WI38 (cell line): ENCODE data around the gene KDF1.

ENCODE experiments used
- H3K4me3 ChIP-seq: 2 replicates; pipeline ENCODE4 v1.5.1; 2011; ENCODE audit warnings: low read depth, mild to moderate bottlenecking, control low read depth, low read length
- TF ChIP-seq, protein P1 (sequence below): IDR thresholded peaks from 2 replicates; pipeline ENCODE4 v1.5.1; 2012; ENCODE audit warnings: low read depth, mild to moderate bottlenecking, control low read depth, low read length

The KDF1 gene

DNA sequence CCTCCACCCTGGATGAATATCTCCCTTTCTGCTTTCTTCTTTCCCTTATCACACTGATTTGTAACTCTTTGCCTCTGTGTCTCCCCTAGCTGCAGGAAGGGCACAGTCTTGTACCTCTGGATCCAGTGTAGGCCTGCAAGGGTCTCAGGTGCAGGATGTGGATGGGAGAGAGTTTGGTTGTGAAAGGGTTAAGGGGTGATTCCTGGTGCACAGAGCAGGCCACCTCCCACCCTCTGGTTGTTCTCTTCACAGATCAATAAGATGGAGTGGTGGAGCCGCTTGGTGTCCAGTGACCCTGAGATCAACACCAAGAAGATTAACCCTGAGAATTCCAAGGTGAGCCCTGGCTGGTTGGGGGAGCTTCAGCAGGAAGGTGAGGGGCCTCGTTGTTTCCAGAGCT lies 15.1 kb downstream of the KDF1 start:
- TF ChIP-seq, protein P1, sequence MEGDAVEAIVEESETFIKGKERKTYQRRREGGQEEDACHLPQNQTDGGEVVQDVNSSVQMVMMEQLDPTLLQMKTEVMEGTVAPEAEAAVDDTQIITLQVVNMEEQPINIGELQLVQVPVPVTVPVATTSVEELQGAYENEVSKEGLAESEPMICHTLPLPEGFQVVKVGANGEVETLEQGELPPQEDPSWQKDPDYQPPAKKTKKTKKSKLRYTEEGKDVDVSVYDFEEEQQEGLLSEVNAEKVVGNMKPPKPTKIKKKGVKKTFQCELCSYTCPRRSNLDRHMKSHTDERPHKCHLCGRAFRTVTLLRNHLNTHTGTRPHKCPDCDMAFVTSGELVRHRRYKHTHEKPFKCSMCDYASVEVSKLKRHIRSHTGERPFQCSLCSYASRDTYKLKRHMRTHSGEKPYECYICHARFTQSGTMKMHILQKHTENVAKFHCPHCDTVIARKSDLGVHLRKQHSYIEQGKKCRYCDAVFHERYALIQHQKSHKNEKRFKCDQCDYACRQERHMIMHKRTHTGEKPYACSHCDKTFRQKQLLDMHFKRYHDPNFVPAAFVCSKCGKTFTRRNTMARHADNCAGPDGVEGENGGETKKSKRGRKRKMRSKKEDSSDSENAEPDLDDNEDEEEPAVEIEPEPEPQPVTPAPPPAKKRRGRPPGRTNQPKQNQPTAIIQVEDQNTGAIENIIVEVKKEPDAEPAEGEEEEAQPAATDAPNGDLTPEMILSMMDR, result no peak
- H3K4me3 ChIP-seq, result no peak overlapping the region

DNA sequence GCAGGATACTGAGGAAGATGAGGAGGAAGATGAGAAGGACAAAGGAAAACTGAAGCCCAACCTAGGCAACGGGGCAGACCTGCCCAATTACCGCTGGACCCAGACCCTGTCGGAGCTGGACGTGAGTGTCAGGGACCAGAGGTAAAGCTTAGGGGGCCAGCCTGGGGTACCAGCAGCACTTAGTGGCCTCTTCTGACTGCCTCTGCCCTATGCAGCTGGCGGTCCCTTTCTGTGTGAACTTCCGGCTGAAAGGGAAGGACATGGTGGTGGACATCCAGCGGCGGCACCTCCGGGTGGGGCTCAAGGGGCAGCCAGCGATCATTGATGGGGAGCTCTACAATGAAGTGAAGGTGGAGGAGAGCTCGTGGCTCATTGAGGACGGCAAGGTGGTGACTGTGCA lies 17.6 kb downstream of the KDF1 start:
- TF ChIP-seq, protein P1, result no peak
- H3K4me3 ChIP-seq, result no peak overlapping the region

DNA sequence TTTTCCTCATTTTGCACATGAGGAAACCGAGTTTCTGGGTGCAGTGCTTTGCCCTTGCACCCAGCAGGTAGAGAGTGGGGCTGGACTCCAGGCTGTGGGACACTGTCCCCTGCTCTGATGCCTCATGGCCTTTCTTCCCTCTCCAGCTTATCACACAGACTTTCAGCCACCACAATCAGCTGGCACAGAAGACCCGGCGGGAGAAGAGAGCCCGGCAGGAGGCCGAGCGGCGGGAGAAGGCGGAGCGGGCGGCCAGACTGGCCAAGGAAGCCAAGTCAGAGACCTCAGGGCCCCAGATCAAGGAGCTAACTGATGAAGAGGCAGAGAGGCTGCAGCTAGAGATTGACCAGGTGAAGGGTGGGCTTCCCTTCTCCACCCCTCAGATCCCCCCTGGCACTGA lies 19.0 kb downstream of the KDF1 start:
- H3K4me3 ChIP-seq, result no peak overlapping the region
- TF ChIP-seq, protein P1, result no peak

DNA sequence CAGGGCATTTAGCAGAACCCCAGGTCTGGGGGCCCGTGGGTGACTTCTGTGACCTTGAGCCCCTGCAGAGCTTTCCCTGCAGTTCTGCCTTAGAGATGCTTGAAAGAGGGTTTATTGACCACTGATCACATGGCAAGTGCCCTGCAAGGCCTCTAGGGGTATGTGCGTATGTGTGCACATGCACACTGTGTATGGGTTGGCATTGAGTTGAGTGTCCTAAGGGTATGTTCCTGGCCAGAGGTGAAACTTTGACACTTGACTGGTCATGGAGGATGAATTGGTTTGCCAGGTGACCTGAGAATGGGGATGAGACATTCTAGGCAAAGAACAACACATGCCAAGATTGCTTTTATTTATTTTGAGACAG lies 21.6 kb downstream of the KDF1 start:
- TF ChIP-seq, protein P1, result no peak

DNA sequence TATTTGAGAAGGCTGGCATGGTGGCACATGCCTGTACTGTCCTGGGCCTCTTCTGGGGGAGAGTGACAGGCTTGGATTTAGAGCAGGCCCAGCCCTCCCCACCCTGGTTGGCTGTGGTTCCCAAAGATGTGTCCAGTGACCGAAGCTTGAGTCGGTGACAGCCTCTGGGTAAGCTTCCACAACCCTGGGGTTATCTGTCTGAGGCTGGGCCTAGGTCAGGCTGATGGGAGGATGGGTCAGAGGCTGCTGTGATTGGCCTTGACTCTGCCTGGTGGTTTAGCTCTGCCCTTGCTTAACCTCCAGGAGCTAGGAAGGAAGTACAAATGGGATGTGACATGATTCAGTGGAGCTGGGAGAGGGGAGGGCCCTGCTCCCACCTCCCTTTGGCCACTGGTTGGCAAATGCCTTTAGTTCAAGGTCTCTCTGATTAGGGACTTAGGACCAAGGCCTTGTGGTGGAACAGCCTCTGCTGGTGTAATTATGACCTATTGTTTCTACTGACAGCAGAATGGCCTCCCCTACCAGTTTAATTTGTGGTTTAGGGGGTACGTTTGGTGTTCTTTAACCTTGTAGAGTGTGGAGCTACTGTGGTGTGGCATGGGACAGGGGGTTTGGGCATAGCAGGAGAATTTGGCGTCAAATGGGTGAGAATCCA lies 22.1 kb downstream of the KDF1 start:
- TF ChIP-seq, protein P1, result no peak
- H3K4me3 ChIP-seq, result no peak overlapping the region

More for the DNA sequence above, 21.6 kb downstream of the KDF1 start:
- no peak overlapping the region for H3K4me3 ChIP-seq

DNA sequence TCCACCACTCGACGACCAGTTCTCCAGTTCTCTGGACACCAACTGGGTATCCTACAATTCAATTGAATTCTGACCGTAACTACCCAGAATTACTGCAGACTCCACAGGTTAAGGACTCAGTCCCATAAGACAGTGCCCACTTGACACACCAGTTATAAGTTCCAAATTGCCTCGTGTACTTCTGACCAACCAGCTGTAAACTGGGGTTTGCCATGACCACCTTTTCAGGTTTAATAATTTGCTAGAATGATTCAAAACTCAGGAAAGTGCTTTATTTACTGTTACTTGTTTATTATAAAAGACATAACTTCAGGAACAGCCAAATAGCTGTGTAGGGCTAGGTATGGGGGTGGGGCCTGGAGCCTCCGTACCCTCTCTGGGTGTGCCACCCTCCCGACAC lies 23.4 kb downstream of the KDF1 start:
- H3K4me3 ChIP-seq, result no peak overlapping the region
- TF ChIP-seq, protein P1, result no peak

DNA sequence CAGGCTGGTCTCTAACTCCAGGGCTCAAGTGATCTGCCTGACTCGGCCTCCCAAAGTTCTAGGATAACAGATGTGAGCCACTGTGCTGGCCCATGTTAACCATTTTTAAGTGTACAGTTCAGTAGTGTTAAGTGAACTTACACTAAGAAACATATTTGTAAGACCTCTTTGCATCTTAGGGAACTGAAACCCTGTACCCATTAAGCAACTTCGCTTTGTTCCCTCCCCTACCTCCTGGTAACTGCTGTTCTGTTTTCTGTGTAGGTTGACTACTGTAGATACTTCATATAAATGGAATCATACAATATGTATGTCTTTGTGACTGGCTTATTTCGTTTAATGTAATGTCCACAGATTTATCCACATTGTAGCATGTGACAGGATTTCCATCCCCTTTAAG lies 27.7 kb downstream of the KDF1 start:
- TF ChIP-seq, protein P1, result no peak
- no peak overlapping the region for H3K4me3 ChIP-seq
